A204.1 (cell line): Measurements from ENCODE around the gene ASB9.
"Not testable (repeated sequence)": the region's sequence is repeated elsewhere in the genome, so short reads cannot be mapped to it uniquely, and the experiment has no call there.

Experiments used
- FAIRE-seq: peaks from 2 replicates; lab custom pipeline; 2012; peaks lifted over from hg19 to GRCh38; lab: Jason Lieb, UNC

ASB9 gene

DNA sequence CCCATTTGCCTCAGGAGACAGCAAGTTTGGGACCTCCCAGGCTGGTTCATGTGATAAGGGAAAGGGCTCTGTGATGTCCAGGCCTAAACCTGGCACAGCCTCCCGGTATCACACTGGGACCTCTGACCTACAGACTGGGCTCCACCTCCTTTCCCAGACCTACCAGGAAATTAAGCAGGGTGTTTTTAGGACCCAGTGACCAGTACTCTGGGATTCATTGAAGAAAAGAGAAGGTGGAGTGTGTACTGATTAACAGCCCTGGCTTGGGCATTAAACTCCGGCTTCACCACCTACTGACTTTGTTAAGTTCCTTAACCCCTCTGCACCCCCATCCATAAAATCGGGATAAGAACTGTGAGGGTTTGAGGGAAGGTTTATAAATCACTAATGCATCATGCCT, 28.6 kb downstream of the ASB9 start:
- FAIRE-seq, result no peak

DNA sequence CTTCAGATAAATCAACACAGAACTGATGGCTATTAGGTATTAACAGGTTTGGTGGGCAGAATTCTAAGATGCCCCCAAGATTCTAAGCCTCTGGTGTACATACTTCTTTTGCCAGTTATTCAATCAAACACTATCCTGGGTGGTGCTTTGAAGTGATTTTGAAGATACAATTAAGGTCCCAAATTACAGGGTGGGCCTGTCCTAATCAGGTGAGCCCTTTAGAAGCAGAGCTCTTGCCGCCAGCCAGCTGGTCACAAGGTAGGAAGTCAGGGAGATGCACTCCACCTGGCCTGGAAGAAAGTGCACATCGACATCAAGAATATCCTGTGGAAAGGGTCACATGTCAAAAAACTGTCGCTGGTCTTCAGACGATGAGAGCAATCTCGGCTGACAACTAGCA, 29.5 kb downstream of the ASB9 start:
- no peak for FAIRE-seq

DNA sequence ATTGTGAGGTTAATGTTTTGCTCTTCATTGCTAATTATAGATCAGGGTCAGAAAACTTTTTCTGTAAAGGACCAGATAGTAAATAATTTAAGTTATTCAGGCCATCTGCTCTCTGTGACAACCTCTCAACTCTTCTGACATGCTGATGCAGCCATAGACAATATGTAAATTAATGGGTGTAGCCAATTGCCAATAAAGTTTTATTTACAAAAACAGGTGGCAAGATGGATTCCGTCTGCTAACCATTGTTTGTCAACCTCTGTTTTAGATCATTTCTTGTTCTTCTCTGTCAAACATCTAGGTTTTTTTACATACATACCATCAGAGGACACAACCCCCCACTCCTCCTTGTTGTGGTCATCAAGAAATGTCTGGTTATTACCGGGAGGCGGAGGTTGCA, 33.7 kb downstream of the ASB9 start:
- FAIRE-seq, result no peak

GRCh38 chrX:15235001-15235400, 34.9 kb downstream of the ASB9 start:
- no peak for FAIRE-seq

DNA sequence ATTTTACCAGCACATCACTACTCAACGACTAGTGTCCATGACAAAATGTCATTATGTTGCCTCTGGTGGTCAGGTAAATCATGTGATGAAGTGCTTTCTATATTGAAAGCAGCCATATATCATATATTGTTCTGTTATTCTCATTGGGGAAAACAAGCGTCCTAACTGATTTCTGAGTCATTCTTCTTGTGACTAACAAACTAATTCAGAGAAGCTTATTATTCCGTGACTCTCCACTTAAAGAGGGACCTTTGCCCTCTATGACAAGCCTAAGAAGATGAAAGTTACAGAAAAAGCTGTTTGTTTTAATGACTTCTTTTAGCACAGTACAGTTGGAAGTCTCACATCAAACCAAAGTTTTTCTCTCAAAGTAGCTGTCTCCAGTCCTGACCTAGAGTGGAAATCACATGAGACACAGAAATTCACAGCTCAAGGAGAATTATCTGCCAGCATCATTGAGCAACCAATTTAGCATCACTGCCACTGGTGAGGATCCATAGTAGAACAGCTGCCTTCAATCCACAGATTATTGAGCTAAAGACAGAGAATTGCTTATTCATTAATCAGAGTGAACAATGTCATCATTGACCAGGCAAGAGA, 36.4 kb downstream of the ASB9 start:
- no peak for FAIRE-seq

GRCh38 chrX:15224747-15225146, 45.1 kb downstream of the ASB9 start:
- FAIRE-seq, result no peak

DNA sequence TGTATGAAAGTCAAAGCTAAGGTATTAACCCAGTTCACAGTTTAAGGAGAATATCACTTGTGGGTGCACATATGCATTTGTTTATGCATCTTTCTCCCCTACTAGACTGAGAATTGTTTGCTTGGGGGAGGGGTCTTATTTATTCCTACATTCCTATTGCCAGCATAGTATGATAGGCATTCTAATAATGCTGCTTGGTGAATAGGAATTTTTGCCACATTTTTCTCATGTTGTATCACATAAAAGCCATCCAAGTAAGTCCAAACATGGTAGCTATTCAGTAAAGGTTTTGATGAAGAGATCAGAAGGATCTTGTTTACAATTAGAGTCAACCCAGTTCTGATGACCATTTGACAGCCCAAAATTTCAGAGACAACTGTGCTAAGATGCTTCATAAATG, 48.6 kb downstream of the ASB9 start:
- no peak for FAIRE-seq

- no peak for FAIRE-seq
Observed at GRCh38 chrX:15217161-15217560, 52.7 kb downstream of the ASB9 start.

DNA sequence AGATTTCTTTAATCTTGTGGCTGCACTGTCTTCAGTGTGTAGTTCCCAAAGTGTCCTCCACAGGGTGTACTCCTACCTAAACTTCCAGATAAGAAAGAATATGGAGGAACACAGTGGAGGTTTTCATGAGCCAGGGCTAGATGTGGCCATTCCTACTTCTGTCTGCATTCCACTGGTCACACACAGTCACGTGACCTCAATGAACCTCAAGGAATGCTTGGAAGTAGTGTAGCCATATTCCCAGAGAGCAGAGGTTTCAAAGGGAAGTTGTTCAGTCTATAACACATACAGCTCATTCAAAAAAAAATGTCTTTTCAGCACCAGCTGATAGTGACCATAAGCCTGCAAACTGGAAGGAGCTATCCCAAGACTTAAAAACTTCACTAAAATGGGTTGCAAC, 53.6 kb downstream of the ASB9 start:
- no peak for FAIRE-seq

DNA sequence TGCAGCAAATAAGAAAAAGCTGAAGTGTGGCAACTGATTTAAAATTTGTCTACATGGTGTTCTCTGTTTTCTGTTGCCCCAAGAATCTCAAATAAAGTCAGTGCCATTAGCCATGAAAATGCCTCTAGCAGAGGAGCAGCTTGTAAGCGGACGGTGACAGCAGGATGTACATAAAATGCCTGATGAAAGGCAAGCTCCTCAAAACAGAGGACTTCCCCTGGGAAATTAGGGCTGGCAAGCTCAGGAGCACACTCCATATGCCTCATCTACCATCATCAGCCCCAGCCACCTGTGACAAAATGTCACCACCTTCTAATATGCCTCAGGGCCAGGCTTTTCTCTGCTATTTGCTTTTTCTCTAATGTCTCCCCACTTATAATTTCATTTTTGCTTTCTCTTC, 54.5 kb downstream of the ASB9 start:
- FAIRE-seq, result no peak

- no peak for FAIRE-seq
Observed at GRCh38 chrX:15214588-15214987, 55.3 kb downstream of the ASB9 start.

DNA sequence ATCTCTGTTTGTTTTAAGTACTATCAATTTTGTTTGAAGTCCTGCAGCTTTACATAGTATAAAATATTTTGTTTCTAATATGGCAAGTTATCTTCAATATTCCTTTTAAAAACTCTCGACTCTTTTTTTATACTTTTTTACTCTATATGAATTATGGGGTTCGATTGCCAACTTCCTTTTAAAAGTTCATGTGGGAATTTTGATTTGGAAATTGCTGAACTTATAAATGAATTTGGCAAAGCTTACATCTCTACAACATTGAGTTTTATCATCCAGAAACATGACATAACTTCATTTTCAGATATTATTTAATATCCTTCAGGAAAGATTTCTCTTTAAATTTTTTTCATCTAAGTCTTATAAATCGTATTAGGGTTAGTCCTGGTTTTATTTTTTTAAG, 60.8 kb downstream of the ASB9 start:
- peak; percentile 35 for FAIRE-seq

DNA sequence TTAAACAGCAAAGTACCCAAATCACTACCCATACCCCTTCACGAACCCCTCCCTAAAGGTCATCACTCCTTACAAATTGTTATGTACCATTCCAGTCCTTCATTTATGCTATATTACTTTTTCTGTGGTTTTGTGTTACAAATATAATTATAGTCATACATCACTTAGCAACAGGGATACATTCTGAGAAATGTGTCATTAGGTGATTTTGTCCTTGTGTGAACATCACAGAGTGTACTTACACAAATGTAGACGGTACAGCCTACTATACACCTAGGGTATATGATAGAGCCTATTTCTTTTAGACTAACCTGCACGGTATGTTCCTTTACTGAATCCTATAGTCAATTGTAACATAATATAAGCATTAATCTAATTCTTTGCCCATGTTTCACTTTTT, 61.9 kb downstream of the ASB9 start:
- FAIRE-seq, result no peak

DNA sequence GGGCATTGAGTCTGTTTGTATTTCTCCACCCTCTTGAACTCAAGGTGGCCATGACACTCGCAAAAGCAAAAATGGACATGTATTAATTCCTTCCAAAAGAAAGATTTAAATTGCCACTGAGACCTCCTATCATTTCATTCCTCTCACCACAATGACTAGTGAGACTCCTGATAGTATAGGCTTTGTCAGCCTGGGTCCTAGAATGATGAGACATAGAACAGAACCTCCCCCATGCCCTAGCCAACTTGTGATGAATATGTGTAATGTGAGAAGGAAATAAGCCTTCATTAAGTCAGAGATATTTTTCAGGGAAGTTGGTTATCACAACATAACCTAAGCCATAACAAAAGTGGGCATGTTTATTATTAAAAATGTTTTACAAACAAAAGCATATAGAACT, 62.5 kb downstream of the ASB9 start:
- no peak for FAIRE-seq

DNA sequence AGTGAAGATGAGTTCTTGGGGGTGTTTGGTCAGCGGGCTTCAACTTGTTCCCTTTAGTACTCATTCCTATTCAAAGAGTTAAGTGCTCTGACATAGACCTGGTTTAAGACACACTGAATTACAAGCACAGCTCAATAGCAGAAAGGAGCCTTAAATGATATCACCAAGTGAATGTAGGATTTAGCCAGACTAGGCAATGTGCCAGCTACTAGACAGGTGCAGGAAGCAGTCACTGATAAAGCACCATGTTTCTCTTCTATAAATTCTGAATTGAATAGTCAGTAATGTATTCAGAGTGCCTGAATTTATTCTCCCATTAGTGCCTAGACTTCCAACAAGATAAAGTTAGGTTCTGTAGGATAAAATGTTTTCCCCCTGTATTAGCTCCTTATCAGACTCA, 63.6 kb downstream of the ASB9 start:
- no peak for FAIRE-seq

DNA sequence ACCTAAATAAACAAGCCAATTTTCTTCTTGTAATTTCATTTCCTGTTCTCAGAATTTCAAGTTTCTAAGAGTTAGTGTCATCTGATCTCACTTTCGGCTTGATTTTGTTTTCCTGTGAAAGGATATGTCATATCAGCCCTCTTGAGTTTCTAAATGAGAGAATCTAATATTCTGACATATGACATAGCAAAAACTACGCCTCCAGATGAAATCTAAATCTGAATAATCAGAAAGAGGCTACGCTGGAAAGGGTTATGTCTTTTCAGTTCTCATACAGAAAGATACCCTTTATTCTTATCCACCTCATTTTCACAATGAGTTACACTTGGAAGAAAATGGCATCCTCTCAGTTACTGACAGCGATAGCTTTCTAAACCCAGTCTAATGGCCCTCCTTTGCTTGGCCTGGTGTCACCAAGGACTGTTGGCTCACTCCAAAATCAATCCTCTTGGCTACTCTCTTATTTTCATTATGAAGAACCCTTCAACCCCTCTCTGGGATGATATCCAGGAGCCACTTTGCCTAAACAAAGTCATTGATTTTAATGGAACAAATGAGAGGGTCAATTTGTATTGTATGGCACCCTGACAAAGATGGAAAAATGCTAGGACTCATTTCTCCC, 65.6 kb downstream of the ASB9 start:
- no peak for FAIRE-seq

DNA sequence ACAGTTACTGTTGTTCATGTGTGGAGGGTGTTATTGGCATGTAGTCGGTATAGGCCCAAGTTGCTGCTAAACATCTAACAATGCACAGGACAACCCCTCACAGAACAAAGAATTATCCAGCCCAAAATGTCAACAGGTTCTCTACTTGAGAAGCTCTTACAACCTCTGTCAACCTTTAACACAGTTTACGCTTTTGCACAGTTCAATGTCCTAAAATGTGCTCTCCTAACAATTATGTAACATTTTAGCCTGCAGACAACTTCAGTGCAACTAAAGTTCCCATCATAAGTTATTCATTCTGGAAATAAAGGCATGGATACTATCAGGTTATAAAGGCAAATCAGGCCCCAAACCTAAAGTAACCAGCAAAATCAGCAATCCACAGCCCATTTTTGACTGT, 66.2 kb downstream of the ASB9 start:
- no peak for FAIRE-seq

DNA sequence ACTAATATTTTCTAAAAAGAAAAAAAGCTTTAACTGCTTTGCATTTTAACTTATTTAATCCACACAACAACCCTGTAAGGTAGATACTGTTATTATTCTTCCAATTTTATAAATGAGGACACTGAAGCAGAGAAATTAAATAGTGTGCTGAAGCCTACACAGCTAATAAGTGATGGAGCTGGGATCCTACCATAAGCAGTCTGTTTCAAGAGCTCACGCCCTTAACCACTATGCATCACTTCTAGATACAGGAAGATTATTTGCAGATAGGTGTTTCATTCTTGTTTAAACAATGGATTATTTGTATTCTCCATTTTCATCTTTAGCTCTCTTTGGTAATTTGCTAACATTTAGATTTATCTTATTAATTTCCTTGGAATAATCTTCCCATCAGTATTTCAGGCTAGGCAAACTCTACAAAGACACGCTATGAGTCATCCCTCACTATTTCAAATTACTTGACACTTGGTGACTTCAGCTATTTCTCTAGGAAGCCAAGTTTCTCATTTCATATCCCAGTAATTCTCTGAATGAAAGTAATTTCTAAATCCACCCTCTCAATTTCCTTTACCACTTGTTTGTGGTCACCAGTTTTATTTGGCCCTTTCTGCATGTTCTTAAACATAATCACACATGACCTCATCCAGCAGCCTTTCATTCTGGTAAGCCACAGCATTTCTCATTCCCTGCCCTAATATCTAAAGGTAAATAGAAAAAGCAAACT, 67.3 kb downstream of the ASB9 start:
- FAIRE-seq, result no peak

GRCh38 chrX:15200871-15201270, 69.0 kb downstream of the ASB9 start:
- no peak for FAIRE-seq

- not testable (repeated sequence) for FAIRE-seq
Observed at GRCh38 chrX:15198608-15199202, 71.2 kb downstream of the ASB9 start.

GRCh38 chrX:15194146-15194545, 75.7 kb downstream of the ASB9 start:
- FAIRE-seq, result no peak
